ENCODE results near the gene PHLDB1. TPM values are rescaled to one million over a fixed set of nuclear protein-coding genes. Genes with fewer than 3 reads are reported as not detected.
A peak's percentile ranks its signal among the peaks of the same experiment; 100 is the strongest.

The PHLDB1 gene
- total and polyA plus RNA-seq, 7 experiments from 2014 or later = 0.39 to 4.9 (median 2.0) TPM

GRCh38 chr11:118662401-118663271 is 55.2 kb downstream of the PHLDB1 start:
- H3K9me3 ChIP-seq (ENCODE audit: control insufficient read depth in 2 of 3, low read length in 3 of 3) = no peaks in the 10 kb centered on the region
- DNase-seq (no peak), ATAC-seq (no peak)
- H3K27ac ChIP-seq (ENCODE audit: low read depth, low read length) = no peak overlapping the region
- intact Hi-C loops (cut with micrococcal nuclease) = no loop called here
- no peak overlapping the region for H3K4me3 ChIP-seq (ENCODE audit: low read length)
- CTCF ChIA-PET = interaction anchor here (0.6 kb wide), 2 partner anchors 38 to 615 kb away, joined by 4 to 5 read pairs; no protein-coding TSS in a partner anchor
- POLR2A ChIA-PET = no interaction called here
- H3K27ac Mint-ChIP-seq = peak overlapping the region in 1 of 9 donors; percentile 19
- no peaks in the 10 kb centered on the region for H3K36me3 ChIP-seq (ENCODE audit: control insufficient read depth in 2 of 3, insufficient read depth in 3 of 3, low read length in 3 of 3)
- H3K27me3 ChIP-seq (ENCODE audit: control insufficient read depth in 2 of 2, insufficient read depth in 2 of 2, low read length in 2 of 2) = no peaks in the 10 kb centered on the region
- peaks cover 0 to 10% of the 10 kb centered on the region in 2 donors for H3K4me1 ChIP-seq (ENCODE audit: control insufficient read depth in 2 of 2, insufficient read depth in 2 of 2, low read length in 2 of 2)
- no peak overlapping the region for H3K4me3 Mint-ChIP-seq
- no peaks in the 10 kb centered on the region for H3K9me3 Mint-ChIP-seq
- no peaks in the 10 kb centered on the region for H3K36me3 Mint-ChIP-seq
- H3K4me1 Mint-ChIP-seq = peaks cover 0 to 19% (median 9%) of the 10 kb centered on the region in 7 donors
- H3K27me3 Mint-ChIP-seq = no peaks in the 10 kb centered on the region

- peaks cover 0 to 10% of the 10 kb centered on the region in 2 donors for H3K4me1 ChIP-seq (ENCODE audit: control insufficient read depth in 2 of 2, insufficient read depth in 2 of 2, low read length in 2 of 2)
- Mint-ChIP-seq H3K27me3 (peaks cover 0 to 4% (median 0%) of the 10 kb centered on the region in 5 donors), H3K27ac (peak overlapping the region in 2 of 9 donors; percentile 8 to 44), H3K9me3 (no peaks in the 10 kb centered on the region), H3K4me1 (peaks cover 0 to 19% (median 9%) of the 10 kb centered on the region in 7 donors), H3K36me3 (no peaks in the 10 kb centered on the region), H3K4me3 (no peak overlapping the region)
- no peak overlapping the region for H3K27ac ChIP-seq (ENCODE audit: low read depth, low read length)
- no peaks in the 10 kb centered on the region for H3K36me3 ChIP-seq (ENCODE audit: control insufficient read depth in 2 of 3, insufficient read depth in 3 of 3, low read length in 3 of 3)
- H3K4me3 ChIP-seq (ENCODE audit: low read length) = no peak overlapping the region
- no peak for ATAC-seq
- H3K27me3 ChIP-seq (ENCODE audit: control insufficient read depth in 2 of 2, insufficient read depth in 2 of 2, low read length in 2 of 2) = no peaks in the 10 kb centered on the region
- ChIA-PET POLR2A (no interaction called here), CTCF (no interaction called here)
- intact Hi-C loops (cut with micrococcal nuclease) = no loop called here
- no peaks in the 10 kb centered on the region for H3K9me3 ChIP-seq (ENCODE audit: control insufficient read depth in 2 of 3, low read length in 3 of 3)
- no peak for DNase-seq
These were observed 56.0 kb downstream of the PHLDB1 start for GRCh38 chr11:118663381-118663780.

- ChIA-PET POLR2A (no interaction called here), CTCF (no interaction called here)
- Mint-ChIP-seq H3K4me3 (no peak overlapping the region), H3K36me3 (no peaks in the 10 kb centered on the region), H3K4me1 (peaks cover 0 to 18% (median 9%) of the 10 kb centered on the region in 7 donors), H3K27me3 (peaks cover 0 to 8% (median 0%) of the 10 kb centered on the region in 5 donors), H3K9me3 (no peaks in the 10 kb centered on the region), H3K27ac (no peak overlapping the region)
- no peaks in the 10 kb centered on the region for H3K36me3 ChIP-seq (ENCODE audit: control insufficient read depth in 2 of 3, insufficient read depth in 3 of 3, low read length in 3 of 3)
- DNase-seq = no peak
- H3K4me3 ChIP-seq (ENCODE audit: low read length) = no peak overlapping the region
- no peaks in the 10 kb centered on the region for H3K27me3 ChIP-seq (ENCODE audit: control insufficient read depth in 2 of 2, insufficient read depth in 2 of 2, low read length in 2 of 2)
- H3K4me1 ChIP-seq (ENCODE audit: control insufficient read depth in 2 of 2, insufficient read depth in 2 of 2, low read length in 2 of 2) = peaks cover 0 to 10% of the 10 kb centered on the region in 2 donors
- no peak overlapping the region for H3K27ac ChIP-seq (ENCODE audit: low read depth, low read length)
- H3K9me3 ChIP-seq (ENCODE audit: control insufficient read depth in 2 of 3, low read length in 3 of 3) = no peaks in the 10 kb centered on the region
- no peak for ATAC-seq
- intact Hi-C loops (cut with micrococcal nuclease) = no loop called here
These were observed 56.5 kb downstream of the PHLDB1 start for GRCh38 chr11:118663902-118664301.

- intact Hi-C loops (cut with micrococcal nuclease) = no loop called here
- H3K4me3 ChIP-seq (ENCODE audit: low read length) = no peak overlapping the region
- no peaks in the 10 kb centered on the region for H3K9me3 ChIP-seq (ENCODE audit: control insufficient read depth in 2 of 3, low read length in 3 of 3)
- DNase-seq = peak in 1 of 9 donors; percentile 16
- CTCF ChIA-PET = interaction anchor here (0.6 to 1.6 kb wide), 5 partner anchors 9 to 671 kb away, joined by 3 to 5 read pairs (median 3); no protein-coding TSS in a partner anchor
- Mint-ChIP-seq H3K4me3 (peak overlapping the region in 2 of 10 donors; percentile 1 to 25), H3K27ac (peak overlapping the region in 2 of 9 donors; percentile 9 to 28), H3K36me3 (peaks cover 0 to 2% (median 2%) of the 10 kb centered on the region in 5 donors), H3K4me1 (peaks cover 0 to 9% (median 6%) of the 10 kb centered on the region in 7 donors), H3K9me3 (peaks cover 2 to 18% (median 5%) of the 10 kb centered on the region in 11 donors), H3K27me3 (peaks cover 0 to 24% (median 0%) of the 10 kb centered on the region in 5 donors)
- POLR2A ChIA-PET = interaction anchor here (0.7 kb wide), 2 partner anchors 26 to 412 kb away, joined by 3 to 4 read pairs; no protein-coding TSS in a partner anchor
- ATAC-seq = no peak
- H3K36me3 ChIP-seq (ENCODE audit: control insufficient read depth in 2 of 3, insufficient read depth in 3 of 3, low read length in 3 of 3) = no peaks in the 10 kb centered on the region
- H3K4me1 ChIP-seq (ENCODE audit: control insufficient read depth in 2 of 2, insufficient read depth in 2 of 2, low read length in 2 of 2) = peaks cover 0 to 4% of the 10 kb centered on the region in 2 donors
- no peaks in the 10 kb centered on the region for H3K27me3 ChIP-seq (ENCODE audit: control insufficient read depth in 2 of 2, insufficient read depth in 2 of 2, low read length in 2 of 2)
- no peak overlapping the region for H3K27ac ChIP-seq (ENCODE audit: low read depth, low read length)
These were observed 59.0 kb downstream of the PHLDB1 start for GRCh38 chr11:118666371-118666770.

GRCh38 chr11:118670063-118670462 is 62.6 kb downstream of the PHLDB1 start:
- no peak for DNase-seq
- Mint-ChIP-seq H3K4me1 (peaks cover 0 to 7% (median 6%) of the 10 kb centered on the region in 7 donors), H3K4me3 (no peak overlapping the region)

GRCh38 chr11:118671254-118671653 is 63.8 kb downstream of the PHLDB1 start:
- no peak for DNase-seq
- intact Hi-C loops (cut with micrococcal nuclease) = no loop called here
- H3K4me3 Mint-ChIP-seq = no peak overlapping the region
- H3K9me3 Mint-ChIP-seq = peaks cover 3 to 36% (median 9%) of the 10 kb centered on the region in 11 donors
- H3K4me1 Mint-ChIP-seq = peaks cover 0 to 4% (median 4%) of the 10 kb centered on the region in 7 donors
- ChIA-PET CTCF (no interaction called here), POLR2A (no interaction called here)
- no peak overlapping the region for H3K27ac ChIP-seq (ENCODE audit: low read depth, low read length)
- ATAC-seq = no peak
- peaks cover 0 to 7% (median 3%) of the 10 kb centered on the region in 5 donors for H3K36me3 Mint-ChIP-seq
- H3K36me3 ChIP-seq (ENCODE audit: control insufficient read depth in 2 of 3, insufficient read depth in 3 of 3, low read length in 3 of 3) = no peaks in the 10 kb centered on the region
- H3K9me3 ChIP-seq (ENCODE audit: control insufficient read depth in 2 of 3, low read length in 3 of 3) = no peaks in the 10 kb centered on the region
- H3K4me1 ChIP-seq (ENCODE audit: control insufficient read depth in 2 of 2, insufficient read depth in 2 of 2, low read length in 2 of 2) = no peaks in the 10 kb centered on the region
- H3K27me3 ChIP-seq (ENCODE audit: control insufficient read depth in 2 of 2, insufficient read depth in 2 of 2, low read length in 2 of 2) = no peaks in the 10 kb centered on the region
- H3K27me3 Mint-ChIP-seq = peaks cover 0 to 47% (median 0%) of the 10 kb centered on the region in 5 donors
- H3K27ac Mint-ChIP-seq = no peak overlapping the region
- H3K4me3 ChIP-seq (ENCODE audit: low read length) = no peak overlapping the region

More at GRCh38 chr11:118670063-118670462, 62.6 kb downstream of the PHLDB1 start:
- Histone ChIP-seq H3K9me3 (ENCODE audit: control insufficient read depth in 2 of 3, low read length in 3 of 3) (no peaks in the 10 kb centered on the region), H3K4me3 (ENCODE audit: low read length) (no peak overlapping the region), H3K4me1 (ENCODE audit: control insufficient read depth in 2 of 2, insufficient read depth in 2 of 2, low read length in 2 of 2) (peaks cover 0 to 4% of the 10 kb centered on the region in 2 donors), H3K27me3 (ENCODE audit: control insufficient read depth in 2 of 2, insufficient read depth in 2 of 2, low read length in 2 of 2) (no peaks in the 10 kb centered on the region), H3K27ac (ENCODE audit: low read depth, low read length) (no peak overlapping the region), H3K36me3 (ENCODE audit: control insufficient read depth in 2 of 3, insufficient read depth in 3 of 3, low read length in 3 of 3) (no peaks in the 10 kb centered on the region)
- Mint-ChIP-seq H3K36me3 (peaks cover 0 to 7% (median 3%) of the 10 kb centered on the region in 5 donors), H3K27ac (no peak overlapping the region), H3K9me3 (peaks cover 3 to 26% (median 9%) of the 10 kb centered on the region in 11 donors), H3K27me3 (peaks cover 0 to 46% (median 0%) of the 10 kb centered on the region in 5 donors)
- POLR2A ChIA-PET = no interaction called here
- intact Hi-C loops (cut with micrococcal nuclease) = no loop called here
- no peak for ATAC-seq
- CTCF ChIA-PET = no interaction called here

Measured in naive thymus-derived CD4-positive, alpha-beta T cell (primary cell).